Measurements from ENCODE around the gene IL20.

Gene IL20

DNA sequence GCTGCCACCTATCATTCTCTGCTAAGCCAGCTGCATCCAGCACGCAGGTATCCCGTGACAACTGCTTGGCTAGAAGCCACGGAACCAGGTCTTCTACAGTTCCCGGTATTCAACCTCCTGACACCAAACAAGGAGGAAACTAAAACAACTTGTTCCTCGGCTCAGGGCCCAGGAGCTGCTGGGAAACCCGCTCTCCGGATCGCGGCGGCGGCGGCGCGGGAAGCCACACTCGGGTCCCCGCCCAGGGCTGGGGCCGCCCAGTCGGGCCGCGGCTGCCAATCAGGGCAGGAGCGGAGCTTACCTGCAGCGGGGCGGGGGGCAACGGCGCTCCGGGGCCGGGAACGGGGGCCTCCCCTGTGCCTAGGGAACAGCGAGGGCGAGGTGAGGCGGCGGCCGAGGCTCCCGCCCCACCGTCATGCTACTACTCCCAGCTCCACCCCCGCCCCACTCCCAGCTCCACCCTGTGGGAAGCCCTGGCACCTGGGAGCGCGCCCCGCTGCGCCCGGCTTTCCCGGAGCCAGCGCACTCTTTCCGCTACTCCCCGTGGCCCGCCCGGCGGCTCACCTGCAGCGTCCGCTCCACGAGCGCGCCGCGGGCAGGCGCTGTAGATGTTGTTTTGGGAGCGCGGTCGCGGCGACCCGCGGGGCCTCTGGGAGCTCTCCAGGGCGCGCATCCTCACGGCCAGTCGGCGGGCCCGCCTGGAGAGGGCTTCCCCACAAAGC lies 43.9 kb downstream of the IL20 start (continued):
- TF ChIP-seq ZNF18 (tag by site-specific recombination; IDR thresholded peaks at IDR 0.05) (no peak), KLF8 (tag by site-specific recombination; IDR thresholded peaks at IDR 0.05) (peak; percentile 88; the same call in 1 of the 2 replicates), ZNF112 (tag by site-specific recombination; IDR thresholded peaks at IDR 0.05) (no peak), EGR2 (tag by site-specific recombination; IDR thresholded peaks at IDR 0.05; ENCODE audit: low read depth) (peak; percentile 47), KLF10 (tag by site-specific recombination; IDR thresholded peaks at IDR 0.05) (no peak), ZNF580 (tag by site-specific recombination; IDR thresholded peaks at IDR 0.05) (no peak), ZNF354C (tag by site-specific recombination; IDR thresholded peaks at IDR 0.05; ENCODE audit: borderline replicate concordance, low read depth) (no peak), ZNF157 (tag by site-specific recombination; IDR thresholded peaks at IDR 0.05) (no peak), SCRT1 (tag by site-specific recombination; IDR thresholded peaks at IDR 0.05; ENCODE audit: borderline replicate concordance) (no peak), WT1 (tag by site-specific recombination; IDR thresholded peaks at IDR 0.05) (peak; percentile 76), ZNF223 (tag by site-specific recombination; IDR thresholded peaks at IDR 0.05) (no peak), ZNF133 (tag by site-specific recombination; IDR thresholded peaks at IDR 0.05) (no peak), TCF7L2 (IDR thresholded peaks at IDR 0.05; ENCODE audit: borderline replicate concordance, low read depth, low read length) (no peak), ZNF521 (tag by site-specific recombination; IDR thresholded peaks at IDR 0.05) (no peak), ZNF16 (tag by site-specific recombination; IDR thresholded peaks at IDR 0.05; ENCODE audit: low read depth) (no peak), ZFP41 (tag by site-specific recombination; IDR thresholded peaks at IDR 0.05; ENCODE audit: borderline replicate concordance) (no peak), ZIC2 (tag by site-specific recombination; IDR thresholded peaks at IDR 0.05) (peak; percentile 100), FEZF1 (tag by site-specific recombination; IDR thresholded peaks at IDR 0.05) (no peak), ZBTB11 (tag by site-specific recombination; conservative IDR thresholded peaks at IDR 0.05; ENCODE audit: low read depth) (peak; percentile 18; the same call in 1 of the 2 replicates), ZSCAN30 (tag by site-specific recombination; IDR thresholded peaks at IDR 0.05) (no peak), RBAK (tag by site-specific recombination; IDR thresholded peaks at IDR 0.05) (no peak), ZNF529 (tag by site-specific recombination; IDR thresholded peaks at IDR 0.05; ENCODE audit: insufficient replicate concordance) (no peak), SP2 (tag by site-specific recombination; IDR thresholded peaks at IDR 0.05) (peak; percentile 62), ZNF184 (tag by site-specific recombination; IDR thresholded peaks at IDR 0.05) (no peak), ZNF791 (tag by site-specific recombination; IDR thresholded peaks at IDR 0.05) (no peak), SALL2 (tag by site-specific recombination; IDR thresholded peaks at IDR 0.05; ENCODE audit: borderline replicate concordance) (no peak), ZNF843 (tag by site-specific recombination; IDR thresholded peaks at IDR 0.05) (no peak), ZNF585B (tag by site-specific recombination; IDR thresholded peaks at IDR 0.05) (no peak), YY1 (tag by site-specific recombination; IDR thresholded peaks at IDR 0.05) (no peak)
- TF ChIP-seq, protein P1, sequence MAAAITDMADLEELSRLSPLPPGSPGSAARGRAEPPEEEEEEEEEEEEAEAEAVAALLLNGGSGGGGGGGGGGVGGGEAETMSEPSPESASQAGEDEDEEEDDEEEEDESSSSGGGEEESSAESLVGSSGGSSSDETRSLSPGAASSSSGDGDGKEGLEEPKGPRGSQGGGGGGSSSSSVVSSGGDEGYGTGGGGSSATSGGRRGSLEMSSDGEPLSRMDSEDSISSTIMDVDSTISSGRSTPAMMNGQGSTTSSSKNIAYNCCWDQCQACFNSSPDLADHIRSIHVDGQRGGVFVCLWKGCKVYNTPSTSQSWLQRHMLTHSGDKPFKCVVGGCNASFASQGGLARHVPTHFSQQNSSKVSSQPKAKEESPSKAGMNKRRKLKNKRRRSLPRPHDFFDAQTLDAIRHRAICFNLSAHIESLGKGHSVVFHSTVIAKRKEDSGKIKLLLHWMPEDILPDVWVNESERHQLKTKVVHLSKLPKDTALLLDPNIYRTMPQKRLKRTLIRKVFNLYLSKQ (tag by site-specific recombination; IDR thresholded peaks at IDR 0.05; ENCODE audit: borderline replicate concordance), result no peak
- TF ChIP-seq, protein P2, sequence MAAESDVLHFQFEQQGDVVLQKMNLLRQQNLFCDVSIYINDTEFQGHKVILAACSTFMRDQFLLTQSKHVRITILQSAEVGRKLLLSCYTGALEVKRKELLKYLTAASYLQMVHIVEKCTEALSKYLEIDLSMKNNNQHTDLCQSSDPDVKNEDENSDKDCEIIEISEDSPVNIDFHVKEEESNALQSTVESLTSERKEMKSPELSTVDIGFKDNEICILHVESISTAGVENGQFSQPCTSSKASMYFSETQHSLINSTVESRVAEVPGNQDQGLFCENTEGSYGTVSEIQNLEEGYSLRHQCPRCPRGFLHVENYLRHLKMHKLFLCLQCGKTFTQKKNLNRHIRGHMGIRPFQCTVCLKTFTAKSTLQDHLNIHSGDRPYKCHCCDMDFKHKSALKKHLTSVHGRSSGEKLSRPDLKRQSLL (tag by site-specific recombination; IDR thresholded peaks at IDR 0.05), result no peak
- TF ChIP-seq, protein P3, sequence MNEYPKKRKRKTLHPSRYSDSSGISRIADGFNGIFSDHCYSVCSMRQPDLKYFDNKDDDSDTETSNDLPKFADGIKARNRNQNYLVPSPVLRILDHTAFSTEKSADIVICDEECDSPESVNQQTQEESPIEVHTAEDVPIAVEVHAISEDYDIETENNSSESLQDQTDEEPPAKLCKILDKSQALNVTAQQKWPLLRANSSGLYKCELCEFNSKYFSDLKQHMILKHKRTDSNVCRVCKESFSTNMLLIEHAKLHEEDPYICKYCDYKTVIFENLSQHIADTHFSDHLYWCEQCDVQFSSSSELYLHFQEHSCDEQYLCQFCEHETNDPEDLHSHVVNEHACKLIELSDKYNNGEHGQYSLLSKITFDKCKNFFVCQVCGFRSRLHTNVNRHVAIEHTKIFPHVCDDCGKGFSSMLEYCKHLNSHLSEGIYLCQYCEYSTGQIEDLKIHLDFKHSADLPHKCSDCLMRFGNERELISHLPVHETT (tag by site-specific recombination; IDR thresholded peaks at IDR 0.05), result no peak

Data from HEK293 (cell line).